Activated CD4-positive, alpha-beta T cell treated with anti-CD3 and anti-CD28 coated beads, Interleukin-2, amount 50 U/mL, for 24 hours (primary cell): ENCODE measurements around the gene OR52I2.

Experiments used
- DNase-seq, 2 donors: peaks; one replicate each; pipeline ENCODE4 v3.0.0-alpha.2; 2020; ENCODE audit warnings: low read depth in 1 of 2, low spot score in 1 of 2

Gene OR52I2

DNA sequence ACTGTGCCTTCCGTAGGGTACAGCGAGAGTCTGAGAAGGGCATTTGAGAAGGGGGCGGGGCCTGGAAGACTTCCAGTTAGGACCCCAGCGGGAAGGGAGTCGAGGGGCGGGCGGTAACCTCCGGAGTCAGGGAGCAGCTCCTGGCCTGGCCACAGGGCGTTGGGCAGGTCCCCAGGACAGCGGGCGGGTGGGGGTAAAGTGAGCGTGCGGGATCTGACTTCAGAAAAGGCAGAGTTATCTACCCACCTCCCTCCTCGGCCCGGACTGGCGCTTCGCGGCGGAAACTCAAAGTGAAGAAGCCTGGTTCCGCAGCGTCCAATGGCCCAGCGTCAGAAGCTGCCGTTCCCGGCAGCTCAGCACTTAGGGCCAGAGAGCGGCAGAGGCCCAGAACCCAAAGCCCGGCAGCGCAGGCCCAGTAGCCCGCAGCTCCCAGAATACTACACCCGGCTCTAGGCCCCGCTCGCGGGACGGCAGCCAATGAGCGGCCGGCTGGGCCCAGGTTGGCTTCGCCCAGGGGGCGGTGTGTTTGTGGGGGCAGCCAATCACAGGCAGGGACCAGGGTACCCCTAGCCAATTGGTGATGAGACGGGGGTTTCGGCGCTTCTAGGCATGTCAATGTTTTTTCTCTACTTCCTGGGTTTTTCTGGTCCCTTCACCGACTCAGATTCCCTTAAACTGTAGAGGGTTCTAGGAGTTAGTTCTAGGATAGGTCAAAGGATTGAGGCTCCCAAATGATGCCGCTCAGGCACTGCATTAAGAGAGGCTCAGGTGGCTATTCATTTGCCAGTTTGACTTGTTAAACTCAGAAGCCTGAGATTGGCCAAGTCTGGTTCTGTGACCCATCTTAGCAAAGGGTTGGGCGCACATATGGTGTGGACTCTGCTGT lies 26.5 kb downstream of the OR52I2 start, which contains the start of gene TRIM68:
TSS of gene TRIM68 (minus strand) at position 451 of the 886 bp plus-strand sequence. CDS start 2,727 bp downstream, outside the sequence.
- DNase-seq = peak; percentile 85 to 93

DNA sequence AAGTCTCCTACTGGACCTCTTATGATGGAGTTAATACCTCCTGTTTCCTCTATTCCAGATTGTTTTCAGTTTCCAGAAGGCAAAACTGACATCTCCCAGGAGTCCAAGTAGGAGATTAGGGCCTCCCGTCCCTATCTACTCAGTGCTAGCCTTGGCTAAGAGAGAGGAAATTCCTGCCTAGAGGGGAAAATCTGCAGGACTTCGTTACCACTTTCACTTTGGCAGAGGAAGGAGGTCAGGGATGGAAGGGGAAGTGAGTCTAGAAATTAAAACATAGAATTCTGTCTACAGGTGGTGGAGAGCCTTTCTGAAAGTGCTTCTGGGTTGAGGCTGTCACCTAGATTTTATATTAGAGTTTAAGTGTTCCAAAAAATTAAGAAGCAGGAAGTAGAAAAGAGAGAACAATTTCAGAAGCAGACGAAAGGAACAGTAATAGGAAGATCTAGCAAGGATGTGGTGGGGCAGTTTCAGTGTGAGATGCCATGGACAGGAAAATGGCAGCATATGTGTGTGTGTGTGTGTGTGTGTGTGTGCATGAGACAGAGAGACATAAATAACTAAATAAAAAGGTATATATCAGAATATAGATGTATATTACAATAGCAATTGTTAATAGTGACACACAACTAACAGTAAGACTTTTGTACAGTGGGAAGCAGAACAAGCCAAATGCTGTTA lies 28.9 kb downstream of the OR52I2 start:
- DNase-seq = no peak

DNA sequence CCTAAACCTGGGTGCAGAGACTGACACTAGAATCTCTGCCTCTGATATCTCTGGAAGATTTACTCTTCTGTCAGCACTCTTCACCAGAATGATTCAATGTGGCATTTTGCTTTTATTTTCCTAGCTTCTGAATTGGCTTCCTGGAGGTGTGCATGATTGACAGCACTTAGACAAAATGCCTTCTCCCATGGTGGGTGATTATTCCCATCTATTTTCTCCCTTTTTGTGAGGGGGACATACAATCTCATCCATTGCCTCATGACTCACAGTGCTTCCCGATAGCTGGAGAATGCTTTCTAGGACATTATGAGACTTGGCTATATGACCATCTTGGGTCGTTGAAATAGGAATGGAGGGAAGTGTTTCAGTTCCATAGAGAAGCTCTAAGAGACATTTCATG lies 30.4 kb downstream of the OR52I2 start:
- DNase-seq = no peak

DNA sequence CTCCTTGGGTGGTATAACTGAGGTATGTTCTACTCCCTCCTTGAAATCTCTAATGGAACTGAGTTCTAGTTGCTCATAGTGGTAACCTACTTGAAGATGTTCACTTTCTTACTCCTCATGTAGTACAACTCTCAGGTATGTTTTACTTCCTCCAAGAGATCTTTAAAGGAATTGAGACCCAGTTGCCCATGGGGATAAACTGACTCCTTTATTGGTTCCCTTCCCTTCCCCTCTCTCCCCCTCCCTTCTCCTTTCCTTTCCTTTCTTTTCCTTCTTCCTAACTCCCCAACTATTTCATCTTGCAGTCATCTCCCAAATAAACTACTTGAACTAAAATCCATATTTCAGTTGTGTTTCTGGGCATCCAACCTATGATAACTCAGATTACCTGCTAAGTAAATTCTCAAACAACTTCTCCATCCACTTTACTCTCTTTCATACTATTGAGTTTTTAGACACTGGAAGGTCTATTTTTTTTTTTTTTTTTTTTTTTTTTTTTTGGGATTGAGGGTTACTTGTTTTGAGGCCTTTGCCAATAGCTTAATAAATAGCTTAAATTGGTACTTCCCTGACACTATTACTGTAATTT lies 34.4 kb downstream of the OR52I2 start:
- no peak for DNase-seq

DNA sequence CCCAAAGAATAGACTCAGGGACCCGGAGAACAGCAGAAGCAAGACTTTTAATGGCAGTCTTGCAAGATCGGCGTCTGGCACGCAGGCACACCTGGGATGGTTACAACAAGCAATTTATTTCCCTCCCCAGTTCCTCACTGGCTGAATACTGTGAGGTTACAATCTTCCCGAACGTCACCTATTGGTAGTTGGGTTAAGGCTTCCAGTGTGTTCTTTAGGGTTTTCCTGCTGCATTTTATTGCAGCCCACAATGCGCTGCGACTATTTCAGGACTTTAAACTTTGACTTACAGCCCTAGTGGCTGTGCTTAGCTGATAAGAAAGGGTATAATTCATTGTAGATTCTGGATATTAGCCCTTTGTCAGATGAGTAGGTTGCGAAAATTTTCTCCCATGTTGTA lies 38.0 kb downstream of the OR52I2 start:
- DNase-seq = no peak

DNA sequence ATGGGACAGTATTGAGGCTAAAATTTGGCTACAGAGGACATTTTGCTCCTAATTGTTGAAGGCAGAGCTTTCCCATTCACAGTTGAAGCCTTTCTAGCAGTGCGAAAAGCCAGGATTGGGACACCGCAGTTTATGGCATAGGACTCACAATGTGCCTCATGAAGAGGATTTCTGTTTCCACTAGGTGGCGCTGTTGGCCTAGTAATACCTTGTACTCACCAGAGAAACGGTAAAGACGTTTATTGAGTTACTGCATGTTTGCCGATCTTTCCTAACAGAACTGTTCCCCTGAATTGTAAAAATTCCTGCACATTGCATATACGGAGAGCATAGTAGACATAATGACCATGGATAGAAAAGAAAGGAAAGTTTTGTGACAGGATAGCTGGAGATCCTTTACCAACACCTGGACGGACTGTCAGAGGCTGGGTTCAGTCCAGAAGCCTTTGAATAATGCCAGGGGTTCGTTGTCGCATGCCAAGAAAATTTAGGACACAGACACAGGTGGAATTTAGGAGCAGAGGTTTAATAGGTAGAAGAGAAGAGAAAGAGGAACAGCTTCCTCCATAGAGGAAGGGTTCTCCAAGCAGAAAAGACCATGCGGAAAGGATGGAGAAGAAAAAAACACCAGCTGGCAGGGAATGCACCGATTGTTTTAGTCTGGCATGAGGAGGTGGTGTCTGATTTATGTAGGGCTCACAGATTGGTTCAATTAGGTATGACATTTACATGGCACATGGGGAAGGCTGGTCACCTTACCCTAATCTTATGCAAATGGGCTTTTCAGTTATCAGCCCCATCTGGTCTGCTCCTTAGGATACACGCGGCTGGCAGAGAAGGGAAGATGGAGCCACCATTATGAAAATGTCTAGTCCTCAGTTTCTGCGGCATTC lies 44.9 kb downstream of the OR52I2 start:
- DNase-seq = peak in 1 of 2 donors; percentile 23

DNA sequence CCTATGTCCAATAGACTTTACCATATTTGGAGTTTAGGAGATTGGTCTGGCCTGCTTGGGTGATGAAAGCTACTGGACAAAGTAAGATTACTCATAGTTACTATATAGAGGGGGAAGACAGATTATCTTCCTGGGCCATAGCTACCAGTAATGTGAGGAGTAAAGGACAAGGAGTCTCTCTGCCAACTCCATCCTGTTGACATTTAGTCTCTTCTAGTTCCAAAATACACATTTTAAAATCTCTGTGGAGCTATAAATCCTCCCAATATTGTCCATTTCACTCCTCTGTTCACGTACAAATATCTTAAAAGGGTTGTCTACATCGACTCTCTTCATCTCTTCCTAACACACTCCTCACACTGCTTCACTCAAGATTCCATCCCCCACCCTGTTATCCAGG lies 54.6 kb downstream of the OR52I2 start:
- DNase-seq = no peak

DNA sequence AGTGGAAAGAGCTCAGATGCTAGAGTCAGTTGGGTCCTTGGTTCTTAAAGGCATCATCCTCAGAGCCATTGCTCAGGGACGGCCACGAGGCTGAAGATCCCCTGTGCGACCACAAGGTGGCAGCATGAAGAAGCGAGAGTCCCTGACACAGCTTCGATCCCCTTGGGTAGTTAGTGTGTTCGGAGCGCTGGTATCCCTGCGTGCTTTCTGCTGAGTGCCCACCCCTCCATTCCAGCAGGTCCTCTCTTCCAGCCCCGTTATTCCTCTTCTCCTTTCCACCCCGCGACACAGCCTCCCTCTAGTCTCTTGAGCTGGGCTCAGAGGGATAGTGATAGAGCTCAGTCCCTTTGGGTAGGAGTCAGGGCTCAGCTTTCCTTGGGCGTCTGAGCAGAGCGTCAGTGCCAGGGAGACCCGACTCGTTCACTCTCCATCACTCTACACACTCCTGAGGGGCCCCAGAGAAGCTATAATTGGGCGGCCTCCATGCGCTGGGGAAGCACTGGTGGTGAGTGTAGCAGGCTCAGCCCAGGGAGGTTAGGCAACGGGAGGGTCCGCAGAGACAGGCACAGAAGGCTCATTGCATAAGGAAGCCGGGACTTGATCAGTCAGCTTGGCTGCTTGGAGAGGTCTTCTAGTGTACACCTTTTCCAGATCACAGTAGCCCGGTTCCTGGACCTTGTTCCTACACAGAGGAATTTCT lies 55.6 kb downstream of the OR52I2 start, which contains the start of gene OR51D1:
TSS of gene OR51D1 (plus strand) at position 516 of the 700 bp plus-strand sequence. CDS start 2,314 bp downstream, outside the sequence.
- DNase-seq = peak; percentile 39 to 60

DNA sequence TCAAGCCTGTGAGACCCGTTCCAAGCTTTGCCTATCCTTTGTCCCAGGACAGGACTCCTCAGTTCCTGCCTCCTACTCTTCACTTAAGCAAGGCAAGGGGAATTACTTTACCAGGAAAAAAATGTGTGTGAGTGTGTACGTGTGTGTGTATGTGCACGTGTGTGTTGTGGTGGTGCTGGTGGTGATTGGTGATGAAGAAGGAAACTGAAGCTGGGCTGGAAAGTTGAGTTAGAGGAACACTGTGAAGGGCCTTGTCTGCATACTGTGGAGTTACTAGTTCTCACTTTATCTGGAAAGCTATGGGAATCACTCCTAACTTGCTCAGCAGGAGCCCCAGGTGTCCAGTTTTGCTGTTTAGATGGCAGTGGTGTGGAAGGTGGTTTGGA lies 56.1 kb downstream of the OR52I2 start:
- DNase-seq = no peak

DNA sequence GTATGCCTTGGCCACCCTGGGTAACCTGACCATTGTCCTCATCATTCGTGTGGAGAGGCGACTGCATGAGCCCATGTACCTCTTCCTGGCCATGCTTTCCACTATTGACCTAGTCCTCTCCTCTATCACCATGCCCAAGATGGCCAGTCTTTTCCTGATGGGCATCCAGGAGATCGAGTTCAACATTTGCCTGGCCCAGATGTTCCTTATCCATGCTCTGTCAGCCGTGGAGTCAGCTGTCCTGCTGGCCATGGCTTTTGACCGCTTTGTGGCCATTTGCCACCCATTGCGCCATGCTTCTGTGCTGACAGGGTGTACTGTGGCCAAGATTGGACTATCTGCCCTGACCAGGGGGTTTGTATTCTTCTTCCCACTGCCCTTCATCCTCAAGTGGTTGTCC lies 58.4 kb downstream of the OR52I2 start:
- DNase-seq = no peak

DNA sequence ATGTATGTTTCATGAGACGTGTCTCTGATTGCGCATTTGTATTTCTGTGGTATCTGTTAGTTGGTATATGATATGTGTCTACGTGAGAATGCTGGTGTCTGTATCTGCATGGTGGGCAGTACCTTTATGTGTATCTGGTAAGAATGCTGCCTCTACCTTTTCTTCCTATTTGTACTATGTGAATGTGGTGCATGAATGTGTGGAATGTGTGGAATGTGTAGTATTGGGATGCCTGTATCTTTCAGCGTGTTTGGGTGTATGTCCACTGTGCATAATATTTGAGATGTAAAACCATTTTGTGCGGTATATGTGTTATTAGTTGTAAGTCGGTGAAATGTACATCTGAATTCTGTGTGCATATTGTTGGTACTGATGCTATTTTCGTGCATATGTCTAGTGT lies 60.0 kb downstream of the OR52I2 start:
- DNase-seq = no peak

DNA sequence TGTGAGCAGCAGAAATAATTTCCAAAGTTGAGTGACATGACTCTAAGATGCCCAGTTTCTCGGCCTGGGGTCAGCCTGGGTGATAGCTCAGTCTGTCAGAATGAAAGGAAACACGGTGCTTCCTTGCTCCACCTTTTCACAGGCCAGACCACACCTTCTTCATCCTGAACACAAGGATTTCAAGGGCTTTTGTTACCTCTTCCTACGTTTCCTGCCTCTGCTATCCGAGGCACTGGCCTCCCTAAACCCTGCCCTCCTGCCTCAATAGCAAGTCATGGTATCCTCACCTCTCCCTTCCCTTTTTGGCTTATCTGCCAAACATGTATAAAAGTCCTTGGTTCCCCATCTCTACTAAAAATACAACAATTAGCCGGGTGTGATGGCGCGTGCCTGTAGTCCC lies 60.5 kb downstream of the OR52I2 start:
- no peak for DNase-seq
